GOT3 (cell line): ENCODE data around the gene SPHK2.
A peak's percentile ranks its signal among the peaks of the same experiment; 100 is the strongest.
"Not testable (repeated sequence)": the region's sequence is repeated elsewhere in the genome, so short reads cannot be mapped to it uniquely, and the experiment has no call there.

Experiments used
- DNase-seq: peaks from one replicate; lab custom pipeline; 2025; ENCODE audit warnings: mixed read lengths; lab: John Stamatoyannopoulos, UW

The SPHK2 gene

GRCh38 chr19:48624791-48625723 lies 5.8 kb downstream of the SPHK2 start:
- no peak for DNase-seq

DNA sequence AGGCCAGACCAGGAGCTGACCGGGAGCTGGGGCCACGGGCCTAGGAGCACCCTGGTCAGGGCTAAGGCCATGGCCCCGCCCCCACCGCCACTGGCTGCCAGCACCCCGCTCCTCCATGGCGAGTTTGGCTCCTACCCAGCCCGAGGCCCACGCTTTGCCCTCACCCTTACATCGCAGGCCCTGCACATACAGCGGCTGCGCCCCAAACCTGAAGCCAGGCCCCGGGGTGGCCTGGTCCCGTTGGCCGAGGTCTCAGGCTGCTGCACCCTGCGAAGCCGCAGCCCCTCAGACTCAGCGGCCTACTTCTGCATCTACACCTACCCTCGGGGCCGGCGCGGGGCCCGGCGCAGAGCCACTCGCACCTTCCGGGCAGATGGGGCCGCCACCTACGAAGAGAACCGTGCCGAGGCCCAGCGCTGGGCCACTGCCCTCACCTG lies 6.6 kb downstream of the SPHK2 start:
- DNase-seq, result no peak

DNA sequence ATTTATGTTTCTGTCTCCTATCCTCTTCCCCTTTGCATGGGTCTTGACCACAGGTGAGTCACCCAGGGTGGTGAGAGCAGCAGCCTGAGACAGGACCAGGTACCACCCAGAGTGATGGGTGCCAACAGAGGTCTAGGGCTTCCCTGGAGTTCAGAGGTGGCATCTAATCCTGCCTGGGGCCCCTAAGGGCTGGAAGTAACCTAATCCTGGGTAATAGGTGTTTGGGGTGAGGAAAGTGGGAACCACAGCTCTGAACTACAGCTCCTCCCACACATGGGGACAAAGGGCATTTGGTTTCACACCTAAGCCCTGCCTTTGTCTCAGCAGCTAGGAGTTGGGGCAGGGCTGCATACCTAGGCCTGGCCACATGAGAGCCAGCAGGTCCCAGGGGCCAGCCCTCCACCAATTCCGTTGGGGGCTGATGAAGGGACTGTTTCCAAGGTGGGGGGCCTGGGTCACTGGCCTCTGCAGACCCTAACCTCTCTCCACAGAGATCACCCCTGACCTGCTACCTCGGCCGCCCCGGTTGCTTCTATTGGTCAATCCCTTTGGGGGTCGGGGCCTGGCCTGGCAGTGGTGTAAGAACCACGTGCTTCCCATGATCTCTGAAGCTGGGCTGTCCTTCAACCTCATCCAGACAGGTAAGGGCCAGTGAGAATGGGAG lies 8.0 kb downstream of the SPHK2 start:
- no peak for DNase-seq

DNA sequence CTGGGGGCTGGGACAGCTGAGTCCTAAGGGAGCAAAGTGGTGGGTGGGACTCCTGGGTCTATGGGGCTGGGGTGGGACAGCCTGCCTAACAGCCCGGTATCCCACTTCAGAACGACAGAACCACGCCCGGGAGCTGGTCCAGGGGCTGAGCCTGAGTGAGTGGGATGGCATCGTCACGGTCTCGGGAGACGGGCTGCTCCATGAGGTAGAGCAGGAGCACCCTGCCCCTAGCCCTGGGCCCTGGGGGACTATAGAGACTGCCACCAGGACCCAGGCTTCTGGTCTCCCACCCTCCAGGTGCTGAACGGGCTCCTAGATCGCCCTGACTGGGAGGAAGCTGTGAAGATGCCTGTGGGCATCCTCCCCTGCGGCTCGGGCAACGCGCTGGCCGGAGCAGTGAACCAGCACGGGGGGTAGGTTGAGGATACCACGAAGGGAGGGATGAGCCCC lies 8.6 kb downstream of the SPHK2 start:
- DNase-seq, result no peak

- no peak for DNase-seq
Observed at GRCh38 chr19:48628486-48629296, 9.4 kb downstream of the SPHK2 start.

DNA sequence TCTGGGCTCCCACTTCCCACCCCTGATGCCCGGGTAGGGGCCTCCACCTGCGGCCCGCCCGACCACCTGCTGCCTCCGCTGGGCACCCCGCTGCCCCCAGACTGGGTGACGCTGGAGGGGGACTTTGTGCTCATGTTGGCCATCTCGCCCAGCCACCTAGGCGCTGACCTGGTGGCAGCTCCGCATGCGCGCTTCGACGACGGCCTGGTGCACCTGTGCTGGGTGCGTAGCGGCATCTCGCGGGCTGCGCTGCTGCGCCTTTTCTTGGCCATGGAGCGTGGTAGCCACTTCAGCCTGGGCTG lies 9.9 kb downstream of the SPHK2 start:
- no peak for DNase-seq

- no peak for DNase-seq
Observed at GRCh38 chr19:48629599-48630295, 10.4 kb downstream of the SPHK2 start.

GRCh38 chr19:48630296-48631063 lies 11.2 kb downstream of the SPHK2 start:
- DNase-seq, result no peak

DNA sequence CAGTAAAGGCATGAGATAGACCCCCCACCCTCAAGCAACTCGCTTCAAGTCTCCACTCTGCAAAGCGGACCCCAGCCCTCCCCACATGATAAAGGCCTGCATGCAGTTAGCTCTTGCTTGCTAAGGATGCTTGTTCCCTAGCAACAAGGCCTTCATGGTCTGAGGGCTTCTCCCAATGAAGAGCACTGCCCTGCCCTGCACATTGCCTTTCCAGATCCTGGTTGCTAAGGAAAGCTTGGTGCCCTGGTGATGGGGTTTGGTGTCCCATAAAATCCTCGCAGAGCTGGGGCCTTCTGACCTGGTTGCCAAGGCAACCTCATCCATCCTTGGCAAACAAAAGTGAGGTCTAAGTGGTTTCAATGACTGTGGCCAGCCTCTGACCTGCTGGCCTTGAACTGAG lies 11.9 kb downstream of the SPHK2 start:
- DNase-seq, result no peak

DNA sequence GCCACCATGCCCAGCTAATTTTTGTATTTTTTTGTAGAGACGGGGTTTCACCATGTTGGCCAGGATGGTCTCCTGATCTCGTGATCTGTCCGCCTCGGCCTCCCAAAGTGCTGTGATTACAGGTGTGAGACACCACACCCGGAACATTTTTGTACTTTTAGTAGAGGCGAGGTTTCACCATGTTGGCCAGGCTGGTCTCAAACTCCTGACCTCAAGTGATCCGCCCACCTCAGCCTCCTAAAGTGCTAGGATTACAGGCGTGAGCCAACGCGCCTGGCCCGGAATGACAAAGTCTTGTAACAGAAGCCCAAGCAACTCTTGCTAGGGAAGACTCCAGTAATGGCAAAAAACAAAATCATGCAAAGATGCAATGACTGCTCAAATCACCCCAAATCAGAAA lies 13.0 kb downstream of the SPHK2 start:
- not testable (repeated sequence) for DNase-seq

DNA sequence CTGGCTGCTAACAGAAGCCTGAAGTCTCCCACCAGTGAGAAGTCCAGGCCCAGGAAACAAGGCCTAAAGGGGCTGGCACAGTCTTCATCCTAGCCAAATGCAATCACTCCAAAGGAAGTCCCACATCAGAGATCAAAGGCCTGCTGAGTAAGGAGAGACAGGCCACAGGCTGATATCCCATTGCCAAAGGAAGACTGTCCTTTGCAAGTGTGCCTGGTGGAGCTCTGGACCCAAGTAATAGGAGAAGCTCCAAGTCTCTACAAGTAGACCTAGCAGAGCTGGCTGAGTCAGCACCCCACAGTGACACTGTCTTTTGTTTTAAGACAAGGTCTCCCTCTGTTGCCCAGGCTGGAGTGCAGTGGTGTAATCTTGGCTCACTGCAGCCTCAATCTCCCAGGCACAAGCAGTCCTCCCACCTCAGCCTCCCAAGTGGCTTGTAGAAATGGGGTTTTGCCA lies 13.4 kb downstream of the SPHK2 start:
- peak; percentile 25 for DNase-seq

- DNase-seq, result no peak
Observed at GRCh38 chr19:48633148-48634035, 14.1 kb downstream of the SPHK2 start.

DNA sequence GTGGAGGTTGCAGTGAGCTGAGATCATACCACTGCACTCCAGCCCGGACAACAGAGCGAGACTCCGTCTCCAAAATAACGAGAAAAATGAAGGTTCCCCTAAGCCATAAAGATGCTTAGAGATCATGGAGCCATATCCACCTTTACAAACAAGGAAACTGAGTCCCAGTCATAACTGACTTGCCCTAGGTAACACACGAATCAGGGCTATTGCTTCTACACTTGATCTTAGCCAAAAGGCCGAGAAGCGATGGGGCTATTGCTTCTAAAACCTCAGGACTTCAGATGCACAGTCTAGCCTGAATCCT lies 14.7 kb downstream of the SPHK2 start:
- no peak for DNase-seq

DNA sequence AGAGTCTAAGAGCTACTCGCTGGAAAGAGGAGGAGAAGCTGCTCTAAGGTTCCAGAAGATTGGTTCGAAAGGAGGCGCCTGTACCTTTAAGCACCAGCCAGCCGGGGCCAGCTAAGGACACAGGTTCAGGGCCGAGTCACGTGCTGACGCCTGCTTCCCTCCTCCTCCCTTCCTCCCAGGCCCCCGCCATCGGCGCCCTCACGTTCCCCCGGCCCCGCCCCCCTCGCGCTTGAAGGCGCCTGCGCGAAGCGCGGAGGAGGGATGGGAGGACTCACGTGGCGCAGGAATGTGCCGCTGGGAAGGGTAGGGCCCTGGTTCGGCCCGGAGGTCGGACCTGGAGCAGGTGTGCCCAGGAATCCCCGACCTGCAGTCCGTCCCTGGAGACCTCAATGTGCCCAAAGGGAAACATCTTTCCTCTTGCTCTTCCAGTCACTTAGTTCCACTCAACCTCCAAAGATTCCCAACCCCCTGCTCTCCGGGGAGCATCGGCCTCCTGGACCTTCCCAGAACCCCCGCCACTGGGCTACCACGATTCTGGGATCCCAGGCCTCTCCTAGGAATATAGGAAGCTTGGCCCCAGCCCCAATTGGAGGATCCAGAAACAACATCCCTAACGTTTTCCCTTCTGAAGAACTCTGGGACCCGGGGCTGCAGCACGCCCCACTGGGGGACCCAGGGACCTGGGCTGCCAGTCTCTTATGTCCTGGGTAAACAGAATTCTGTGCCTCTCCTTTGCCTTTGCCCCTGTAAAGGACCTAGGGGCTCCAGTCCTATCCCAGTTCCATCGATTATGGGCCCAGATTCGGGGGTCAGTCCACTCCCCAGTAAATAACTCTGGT lies 15.3 kb downstream of the SPHK2 start:
- DNase-seq, result peak; percentile 68

- no peak for DNase-seq
Observed at GRCh38 chr19:48635263-48635965, 16.1 kb downstream of the SPHK2 start.

- DNase-seq, result no peak
Observed at GRCh38 chr19:48635966-48636858, 16.9 kb downstream of the SPHK2 start.

- no peak for DNase-seq
Observed at GRCh38 chr19:48636859-48637448, 17.6 kb downstream of the SPHK2 start, which contains the start of gene DBP. Gene DBP, minus strand, starts transcription at chr19:48637379. Its CDS starts 385 bp downstream, at chr19:48636994.
